Measurements from ENCODE around the gene SCAF4.
"Not testable (repeated sequence)": the region's sequence is repeated elsewhere in the genome, so short reads cannot be mapped to it uniquely, and the experiment has no call there.

Gene SCAF4

GRCh38 chr21:31731857-31732596 is at the start of gene SCAF4:
TSS of gene SCAF4 (minus strand) at chr21:31732118. CDS start at chr21:31731692, 426 bp downstream.
- peak; percentile 81 for DNase-seq

- no peak for DNase-seq
Measured at GRCh38 chr21:31780944-31781343, 49.0 kb upstream of the SCAF4 start.

GRCh38 chr21:31778546-31778945 is 46.6 kb upstream of the SCAF4 start:
- no peak for DNase-seq

GRCh38 chr21:31777857-31778256 is 45.9 kb upstream of the SCAF4 start:
- no peak for DNase-seq

GRCh38 chr21:31774031-31774430 is 42.1 kb upstream of the SCAF4 start:
- no peak for DNase-seq

- DNase-seq = no peak
Measured at GRCh38 chr21:31772674-31773555, 41.0 kb upstream of the SCAF4 start.

- no peak for DNase-seq
Measured at GRCh38 chr21:31771685-31772084, 39.8 kb upstream of the SCAF4 start.

GRCh38 chr21:31768710-31769109 is 36.8 kb upstream of the SCAF4 start:
- DNase-seq = no peak

GRCh38 chr21:31766899-31767298 is 35.0 kb upstream of the SCAF4 start:
- DNase-seq = no peak

- DNase-seq = not testable (repeated sequence)
Measured at GRCh38 chr21:31765850-31766249, 33.9 kb upstream of the SCAF4 start.

GRCh38 chr21:31760931-31761330 is 29.0 kb upstream of the SCAF4 start:
- DNase-seq = no peak

- no peak for DNase-seq
Measured at GRCh38 chr21:31756787-31757186, 24.9 kb upstream of the SCAF4 start.

GRCh38 chr21:31755027-31755426 is 23.1 kb upstream of the SCAF4 start:
- DNase-seq = no peak

GRCh38 chr21:31754708-31754960 is 22.7 kb upstream of the SCAF4 start:
- DNase-seq = no peak

- no peak for DNase-seq
Measured at GRCh38 chr21:31753949-31754707, 22.2 kb upstream of the SCAF4 start.

- DNase-seq = no peak
Measured at GRCh38 chr21:31752967-31753366, 21.0 kb upstream of the SCAF4 start.

- DNase-seq = no peak
Measured at GRCh38 chr21:31752352-31752751, 20.4 kb upstream of the SCAF4 start.

GRCh38 chr21:31750843-31751242 is 18.9 kb upstream of the SCAF4 start:
- no peak for DNase-seq

GRCh38 chr21:31744182-31744800 is 12.4 kb upstream of the SCAF4 start:
- no peak for DNase-seq

GRCh38 chr21:31743712-31744111 is 11.8 kb upstream of the SCAF4 start:
- no peak for DNase-seq

GRCh38 chr21:31741116-31741515 is 9.2 kb upstream of the SCAF4 start:
- DNase-seq = no peak

GRCh38 chr21:31737586-31738397 is 5.9 kb upstream of the SCAF4 start:
- not testable (repeated sequence) for DNase-seq

All from stimulated activated CD4-positive, alpha-beta T cell treated with anti-CD3 and anti-CD28 coated beads, Interleukin-12 subunit alpha, Interleukin-12 subunit beta, amount 100 ng/mL, for 4 hours (primary cell).